Measurements from ENCODE around the gene MBOAT2. TPM values are rescaled to one million over a fixed set of nuclear protein-coding genes. Genes with fewer than 3 reads are reported as not detected.

The MBOAT2 gene
- total RNA-seq, 1 experiment from 2014 or later = 30.7 TPM

- Histone ChIP-seq H4K20me1 (ENCODE audit: low read length) (no peaks in the 10 kb centered on the region), H3K9me2 (replicated peaks; ENCODE audit: low read length) (no peaks in the 10 kb centered on the region), H3K79me2 (ENCODE audit: low read length) (peaks cover 96% of the 10 kb centered on the region), H3K4me1 (ENCODE audit: insufficient read depth, low read length) (peaks cover 31% of the 10 kb centered on the region), H3K27me3 (ENCODE audit: low read length) (no peaks in the 10 kb centered on the region), H3K9ac (ENCODE audit: low read length) (no peak overlapping the region), H3F3A (ENCODE audit: low read length, unreplicated experiment) (no peaks in the 10 kb centered on the region), H3K9me3 (ENCODE audit: low read length) (no peaks in the 10 kb centered on the region), H3K4me2 (ENCODE audit: low read length) (peak overlapping the region; percentile 3; the same call in 1 of the 2 replicates), H3K36me3 (ENCODE audit: low read depth, low read length) (no peaks in the 10 kb centered on the region), H2AFZ (ENCODE audit: low read length) (no peak overlapping the region), H3K4me3 (ENCODE audit: low read length) (no peak overlapping the region), H3K27ac (ENCODE audit: low read length) (no peak overlapping the region)
- no peak for TF ChIP-seq EZH2phosphoT487 (IDR thresholded peaks at IDR 0.05; ENCODE audit: borderline replicate concordance, low read length)
- no peak for TF ChIP-seq EZH2 (IDR thresholded peaks at IDR 0.05; ENCODE audit: low read length, unreplicated experiment)
- TF ChIP-seq CTCF (conservative IDR thresholded peaks at IDR 0.05; ENCODE audit: low read depth, low read length) = no peak
- ChIA-PET CTCF (no interaction called here), POLR2A (ENCODE audit: unreplicated experiment) (no interaction called here)
- intact Hi-C loops (cut with micrococcal nuclease) = no loop called here
- ATAC-seq = no peak
- BruUV-seq (replicated peaks) = no TSS peak
- peak; percentile 50 for DNase-seq
Measured at GRCh38 chr2:8987410-8987809, 16.1 kb downstream of the MBOAT2 start.

GRCh38 chr2:8986327-8986976 is 17.0 kb downstream of the MBOAT2 start:
- Histone ChIP-seq H3K9ac (ENCODE audit: low read length) (no peak overlapping the region), H3K9me2 (replicated peaks; ENCODE audit: low read length) (no peaks in the 10 kb centered on the region), H3K27me3 (ENCODE audit: low read length) (no peaks in the 10 kb centered on the region), H3K36me3 (ENCODE audit: low read depth, low read length) (no peaks in the 10 kb centered on the region), H3K79me2 (ENCODE audit: low read length) (peaks cover 96% of the 10 kb centered on the region), H3K4me2 (ENCODE audit: low read length) (no peak overlapping the region), H3K9me3 (ENCODE audit: low read length) (no peaks in the 10 kb centered on the region), H2AFZ (ENCODE audit: low read length) (no peak overlapping the region), H3F3A (ENCODE audit: low read length, unreplicated experiment) (no peaks in the 10 kb centered on the region), H4K20me1 (ENCODE audit: low read length) (no peaks in the 10 kb centered on the region), H3K4me1 (ENCODE audit: insufficient read depth, low read length) (peaks cover 31% of the 10 kb centered on the region), H3K27ac (ENCODE audit: low read length) (no peak overlapping the region), H3K4me3 (ENCODE audit: low read length) (no peak overlapping the region)
- ATAC-seq = no peak
- ChIA-PET POLR2A (ENCODE audit: unreplicated experiment) (no interaction called here), CTCF (no interaction called here)
- intact Hi-C loops (cut with micrococcal nuclease) = no loop called here
- no peak for TF ChIP-seq EZH2 (IDR thresholded peaks at IDR 0.05; ENCODE audit: low read length, unreplicated experiment)
- peak; percentile 42; the same call in 1 of the 2 replicates for TF ChIP-seq CTCF (conservative IDR thresholded peaks at IDR 0.05; ENCODE audit: low read depth, low read length)
- TF ChIP-seq EZH2phosphoT487 (IDR thresholded peaks at IDR 0.05; ENCODE audit: borderline replicate concordance, low read length) = no peak
- DNase-seq = peak; percentile 13
- no TSS peak for BruUV-seq (replicated peaks)

- Histone ChIP-seq H3K9me2 (replicated peaks; ENCODE audit: low read length) (no peaks in the 10 kb centered on the region), H3K4me3 (ENCODE audit: low read length) (no peak overlapping the region), H2AFZ (ENCODE audit: low read length) (no peak overlapping the region), H4K20me1 (ENCODE audit: low read length) (no peaks in the 10 kb centered on the region), H3K36me3 (ENCODE audit: low read depth, low read length) (no peaks in the 10 kb centered on the region), H3K27me3 (ENCODE audit: low read length) (no peaks in the 10 kb centered on the region), H3K4me1 (ENCODE audit: insufficient read depth, low read length) (peaks cover 31% of the 10 kb centered on the region), H3K9me3 (ENCODE audit: low read length) (no peaks in the 10 kb centered on the region), H3K27ac (ENCODE audit: low read length) (no peak overlapping the region), H3K79me2 (ENCODE audit: low read length) (peaks cover 96% of the 10 kb centered on the region), H3F3A (ENCODE audit: low read length, unreplicated experiment) (no peaks in the 10 kb centered on the region), H3K4me2 (ENCODE audit: low read length) (no peak overlapping the region), H3K9ac (ENCODE audit: low read length) (no peak overlapping the region)
- intact Hi-C loops (cut with micrococcal nuclease) = no loop called here
- TF ChIP-seq CTCF (conservative IDR thresholded peaks at IDR 0.05; ENCODE audit: low read depth, low read length) (no peak), EZH2phosphoT487 (IDR thresholded peaks at IDR 0.05; ENCODE audit: borderline replicate concordance, low read length) (no peak)
- DNase-seq (no peak), ATAC-seq (no peak)
- CTCF ChIA-PET = no interaction called here
- no TSS peak for BruUV-seq (replicated peaks)
- POLR2A ChIA-PET (ENCODE audit: unreplicated experiment) = no interaction called here
Measured at GRCh38 chr2:8985561-8986326, 17.7 kb downstream of the MBOAT2 start.
